ENCODE results near the gene CMTM7. TPM values are rescaled to one million over a fixed set of nuclear protein-coding genes. Genes with fewer than 3 reads are reported as not detected.

CMTM7 gene
- total RNA-seq, 1 donor from 2014 or later, result 19.3 TPM

- no peak for DNase-seq (ENCODE audit: low spot score)
These were observed 96.9 kb downstream of the CMTM7 start for GRCh38 chr3:32488474-32489008.

DNA sequence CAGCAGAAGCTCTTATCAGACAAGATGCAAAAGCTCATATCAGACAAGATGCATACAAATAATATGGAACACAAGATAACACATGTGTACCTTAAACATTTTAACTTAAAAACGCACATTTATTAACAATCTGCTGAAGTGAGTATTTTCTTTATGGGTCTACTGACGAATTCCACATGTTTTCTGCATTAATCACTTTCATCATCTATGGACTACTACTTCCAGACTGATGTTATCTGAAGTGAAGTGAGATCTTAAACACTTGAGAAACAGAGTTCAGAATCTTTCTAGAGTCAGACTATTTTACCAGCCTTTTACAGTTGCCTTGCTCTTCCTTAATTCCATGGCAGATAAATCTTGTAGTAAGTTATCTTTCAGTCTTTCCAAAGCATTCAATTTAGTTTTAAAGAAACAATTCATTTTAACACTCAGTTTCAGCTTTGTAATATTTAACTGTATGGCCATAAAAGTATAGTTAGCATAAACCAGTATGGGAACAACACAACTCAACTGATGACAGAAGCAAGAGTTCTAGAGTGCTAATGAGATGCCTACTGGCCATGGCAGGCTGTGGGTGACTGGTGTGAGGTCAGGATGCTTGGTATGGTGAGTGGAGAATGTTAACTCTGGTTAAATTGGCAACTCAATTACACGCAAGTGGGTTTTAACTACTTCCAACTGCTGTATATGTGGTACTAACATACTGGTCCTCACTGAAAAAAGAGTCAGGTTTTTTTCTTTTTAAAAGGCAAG is 101.2 kb downstream of the CMTM7 start:
- no peak for DNase-seq (ENCODE audit: low spot score)

DNA sequence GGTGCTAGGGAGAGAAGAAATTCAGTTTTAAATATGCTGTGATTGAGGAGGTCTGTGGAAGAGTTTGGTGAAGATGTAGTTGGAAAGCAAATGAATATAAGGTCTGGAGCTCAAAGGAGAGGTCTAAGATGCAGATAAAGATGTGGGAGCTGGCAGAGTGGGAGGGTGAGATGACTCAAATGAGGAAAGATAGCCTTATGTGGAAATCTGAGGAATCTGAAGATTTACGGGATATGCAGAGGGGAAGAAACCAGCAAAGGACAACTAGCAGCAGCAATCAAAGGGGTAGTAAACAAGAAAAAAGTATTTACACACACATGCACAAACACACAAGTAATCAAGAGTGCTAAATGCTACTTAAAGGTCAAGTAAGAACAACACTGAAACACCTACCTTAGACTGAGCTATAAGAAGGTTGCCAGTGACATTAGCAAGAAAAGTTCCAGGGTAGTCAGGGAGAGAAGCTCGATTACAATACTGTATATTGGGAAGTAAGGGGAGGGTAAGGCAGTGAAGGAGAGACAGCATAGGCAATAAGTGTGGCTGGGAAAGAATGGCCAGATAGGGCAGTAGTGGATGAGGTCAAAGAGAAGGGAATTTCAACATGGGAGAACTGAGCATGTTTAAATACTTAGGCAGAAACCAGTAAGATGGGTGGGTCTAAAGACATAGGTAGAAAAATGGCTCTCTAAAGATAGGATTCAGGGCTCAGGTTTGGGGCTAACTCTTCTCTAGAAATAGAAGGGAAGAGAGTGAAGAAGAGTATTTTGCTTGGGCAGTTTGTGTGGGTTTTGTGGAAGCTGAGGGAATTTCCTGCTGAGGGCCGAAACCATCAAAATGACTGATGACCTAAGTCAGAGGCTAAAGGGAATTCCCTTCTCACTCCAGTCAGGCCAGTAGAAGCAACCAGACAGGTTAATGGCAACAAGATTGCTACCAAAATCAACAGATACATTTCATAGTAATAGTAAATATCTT is 102.1 kb downstream of the CMTM7 start:
- no peak for DNase-seq (ENCODE audit: low spot score)

DNA sequence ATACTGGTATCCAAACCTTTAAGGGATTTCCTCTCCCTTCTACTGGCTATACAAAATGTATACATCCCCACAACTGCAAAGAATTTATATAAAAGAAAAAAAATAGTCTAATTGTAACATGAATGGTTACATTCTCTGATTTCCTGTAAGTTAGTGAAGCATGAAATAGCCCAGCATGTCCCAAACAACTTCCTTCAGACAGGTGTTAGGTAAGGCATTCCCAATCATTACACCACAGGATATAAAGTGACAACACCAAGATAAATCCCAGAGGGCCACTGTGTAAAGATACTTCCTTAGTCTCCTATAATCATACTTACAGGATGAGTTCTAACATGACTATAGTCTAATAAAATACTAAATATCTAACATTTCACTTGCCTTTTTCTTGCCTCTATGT is 103.4 kb downstream of the CMTM7 start:
- DNase-seq (ENCODE audit: low spot score), result no peak

GRCh38 chr3:32495609-32496008 is 104.0 kb downstream of the CMTM7 start:
- DNase-seq (ENCODE audit: low spot score), result no peak

DNA sequence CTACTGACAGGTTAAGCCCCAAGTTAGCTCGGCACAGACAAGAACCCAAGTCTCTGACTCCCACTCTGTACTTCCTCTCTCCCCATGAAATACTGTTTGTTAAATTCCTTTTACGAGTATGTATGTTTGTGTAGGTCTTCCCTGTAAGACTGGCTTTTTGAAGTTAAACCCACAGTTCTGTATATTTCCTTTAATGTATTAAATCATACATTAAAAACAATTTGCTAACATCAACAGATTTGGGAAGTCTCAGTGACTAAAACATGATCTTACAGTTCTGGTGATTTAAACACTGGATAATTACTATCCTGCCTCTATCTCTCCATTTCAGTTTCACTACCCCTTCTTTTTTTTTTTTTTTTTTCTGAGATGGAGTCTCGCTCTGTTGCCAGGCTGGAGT is 106.6 kb downstream of the CMTM7 start:
- no peak for DNase-seq (ENCODE audit: low spot score)

DNA sequence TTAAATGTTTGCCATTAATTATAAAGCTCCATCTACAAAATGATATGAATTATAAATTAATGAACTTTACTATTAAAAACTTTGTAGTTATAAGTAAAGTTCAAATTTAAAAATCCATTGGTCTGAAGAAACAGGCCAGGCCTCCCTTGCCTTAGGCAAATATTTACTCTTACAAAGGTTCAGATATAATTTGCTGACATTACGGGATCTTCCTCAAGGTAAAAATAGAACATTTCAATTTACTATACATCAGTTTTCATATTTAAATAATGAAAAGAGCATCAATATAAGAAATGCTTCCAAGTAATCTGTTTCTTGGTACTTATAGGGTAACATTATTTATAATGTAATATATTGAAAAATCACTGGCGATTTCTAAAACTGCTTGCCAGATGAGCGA is 107.3 kb downstream of the CMTM7 start:
- no peak for DNase-seq (ENCODE audit: low spot score)

- DNase-seq (ENCODE audit: low spot score), result no peak
These were observed 107.9 kb downstream of the CMTM7 start for GRCh38 chr3:32499585-32499984.

DNA sequence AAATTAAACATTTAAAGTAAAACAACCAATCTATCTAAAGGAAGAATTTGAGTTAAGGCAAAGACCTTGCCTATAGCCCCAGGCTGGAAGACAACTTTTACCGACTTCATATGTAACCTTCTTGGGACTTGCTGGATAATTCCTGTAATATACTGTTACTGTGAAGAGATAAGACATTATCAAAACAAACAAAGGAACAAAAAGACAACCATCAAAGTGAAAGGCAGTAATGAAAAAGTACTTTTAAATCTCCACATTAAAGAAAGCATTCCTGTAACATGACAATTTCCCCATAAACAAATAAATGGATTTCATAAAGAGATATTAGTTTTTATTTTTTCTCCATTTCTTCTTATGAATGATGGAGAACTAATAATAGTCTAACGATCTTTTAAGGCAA is 108.6 kb downstream of the CMTM7 start:
- no peak for DNase-seq (ENCODE audit: low spot score)

GRCh38 chr3:32500880-32501782 is 109.5 kb downstream of the CMTM7 start:
- no peak for DNase-seq (ENCODE audit: low spot score)

- no peak for DNase-seq (ENCODE audit: low spot score)
These were observed 110.1 kb downstream of the CMTM7 start for GRCh38 chr3:32501783-32502117.

- peak; percentile 74 for DNase-seq (ENCODE audit: low spot score)
These were observed 110.7 kb downstream of the CMTM7 start, which contains the start of gene CMTM6 for GRCh38 chr3:32502118-32502945. TSS of gene CMTM6 (minus strand) at chr3:32502852. CDS start at chr3:32502745, 107 bp downstream.

DNA sequence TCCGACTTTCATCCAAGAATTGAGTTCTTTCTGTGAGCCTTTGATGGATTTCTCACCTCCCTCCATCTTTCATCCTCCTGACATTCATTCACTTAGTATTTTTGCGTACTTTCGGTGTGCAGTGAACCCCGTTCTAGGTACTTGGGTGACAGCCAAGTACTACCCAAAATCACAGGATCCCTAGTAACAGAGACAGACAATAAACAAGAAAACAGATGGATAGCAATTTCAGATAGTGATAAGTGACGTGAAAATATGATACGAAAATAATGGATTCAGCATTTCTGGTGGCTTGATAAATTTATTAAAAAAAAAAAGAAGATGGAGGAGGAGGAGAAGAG is 111.3 kb downstream of the CMTM7 start:
- no peak for DNase-seq (ENCODE audit: low spot score)

Other genes starting within 250 kb of the CMTM7 start
- gene CMTM8, start 153.2 kb upstream of the CMTM7 start, total RNA-seq, result 6.0 TPM
- 56.3 TPM for gene CMTM6, start 111.0 kb downstream of the CMTM7 start, total RNA-seq
- gene DYNC1LI1, start 179.0 kb downstream of the CMTM7 start, total RNA-seq, result 25.1 TPM